Liver (tissue), 9 donors: Measurements from ENCODE around the gene AP3B1. TPM values are rescaled to one million over a fixed set of nuclear protein-coding genes. Genes with fewer than 3 reads are reported as not detected.
A peak's percentile ranks its signal among the peaks of the same experiment; 100 is the strongest.

Source experiments
- DNase-seq: peaks from one replicate; pipeline ENCODE4 v3.0.0-alpha.2; 2017; ENCODE audit warnings: low spot score
- H3K27ac ChIP-seq, 2 donors: one replicate each; pipeline ENCODE4 v1.7.0; 2013; ENCODE audit warnings: inconsistent platforms in 2 of 2, low read length in 2 of 2, control low read depth in 1 of 2, low read depth in 1 of 2, mild to moderate bottlenecking in 1 of 2
- H3K27me3 ChIP-seq, 4 donors: one replicate each; pipeline versions ENCODE4 v1.6.1 to v1.7.0; 2013; ENCODE audit warnings: low read length in 3 of 4, inconsistent platforms in 1 of 4, mild to moderate bottlenecking in 1 of 4, moderate library complexity in 1 of 4; ENCODE audit not compliant: control insufficient read depth in 4 of 4, insufficient read depth in 4 of 4
- H3K36me3 ChIP-seq, 4 donors: one replicate each; pipeline versions ENCODE4 v1.6.1 to v1.7.0; 2013; ENCODE audit warnings: low read length in 3 of 4, mild to moderate bottlenecking in 3 of 4, low read depth in 1 of 4, moderate library complexity in 1 of 4; ENCODE audit not compliant: control insufficient read depth in 4 of 4, insufficient read depth in 3 of 4
- H3K4me1 ChIP-seq, 4 donors: one replicate each; pipeline versions ENCODE4 v1.6.1 to v1.7.0; 2013; ENCODE audit warnings: low read length in 3 of 4, mild to moderate bottlenecking in 3 of 4, moderate library complexity in 1 of 4; ENCODE audit not compliant: control insufficient read depth in 4 of 4, insufficient read depth in 4 of 4
- H3K4me3 ChIP-seq, 3 donors: one replicate each; pipeline versions ENCODE4 v1.6.1 to v1.7.0; 2013; ENCODE audit warnings: low read length in 3 of 3, control low read depth in 1 of 3, low read depth in 1 of 3, mild to moderate bottlenecking in 1 of 3
- H3K9ac ChIP-seq, 2 donors: one replicate each; pipeline ENCODE4 v1.7.0; 2013; ENCODE audit warnings: low read length in 2 of 2, mild to moderate bottlenecking in 2 of 2, moderate library complexity in 2 of 2, control low read depth in 1 of 2, low read depth in 1 of 2
- H3K9me3 ChIP-seq, 4 donors: one replicate each; pipeline versions ENCODE4 v1.6.1 to v1.7.0; 2013; ENCODE audit warnings: low read length in 3 of 4; ENCODE audit not compliant: control insufficient read depth in 4 of 4
- ATF3 ChIP-seq: IDR thresholded peaks from 2 replicates; pipeline ENCODE4 v1.6.1; 2016; ENCODE audit warnings: antibody characterized with exemption
- CTCF ChIP-seq: fragments of 150-350 bp; IDR thresholded peaks from 2 replicates; pipeline ENCODE4 v1.5.1; 2017; ENCODE audit warnings: improper control_type of control experiment, low read depth, low read length; ENCODE audit not compliant: missing input control
- EGR1 ChIP-seq, 2 donors: IDR thresholded peaks; 2 replicates each; pipeline ENCODE4 v1.6.1; 2016 to 2018; ENCODE audit warnings: antibody characterized with exemption in 2 of 2, low read depth in 2 of 2
- FOXA1 ChIP-seq: IDR thresholded peaks from 2 replicates; pipeline ENCODE4 v1.6.1; 2016; ENCODE audit warnings: antibody characterized with exemption
- FOXA2 ChIP-seq: IDR thresholded peaks from 2 replicates; pipeline ENCODE4 v1.6.1; 2016; ENCODE audit warnings: antibody characterized with exemption
- GABPA ChIP-seq, 2 donors: IDR thresholded peaks in 1 of 2; conservative IDR thresholded peaks in 1 of 2; 2 replicates each; pipeline ENCODE4 v1.6.1; 2016; ENCODE audit warnings: antibody characterized with exemption in 2 of 2, mild to moderate bottlenecking in 1 of 2, moderate library complexity in 1 of 2
- HNF4A ChIP-seq, 2 donors: conservative IDR thresholded peaks; 2 replicates each; pipeline ENCODE4 v1.6.1; 2016; ENCODE audit warnings: antibody characterized with exemption in 2 of 2, mild to moderate bottlenecking in 2 of 2
- HNF4G ChIP-seq: IDR thresholded peaks from 2 replicates; pipeline ENCODE4 v1.6.1; 2016; ENCODE audit warnings: antibody characterized with exemption
- JUND ChIP-seq, 2 donors: IDR thresholded peaks; 2 replicates each; pipeline ENCODE4 v1.6.1; 2016; ENCODE audit warnings: antibody characterized with exemption in 2 of 2
- MAX ChIP-seq: IDR thresholded peaks from 2 replicates; pipeline ENCODE4 v1.6.1; 2016; ENCODE audit warnings: antibody characterized with exemption
- NR2F2 ChIP-seq: IDR thresholded peaks from 2 replicates; pipeline ENCODE4 v1.6.1; 2016; ENCODE audit warnings: antibody characterized with exemption
- RAD21 ChIP-seq, 2 donors: IDR thresholded peaks; 2 replicates each; pipeline ENCODE4 v1.6.1; 2016; ENCODE audit warnings: antibody characterized with exemption in 2 of 2, mild to moderate bottlenecking in 2 of 2
- RXRA ChIP-seq, 2 donors: IDR thresholded peaks; 2 replicates each; pipeline ENCODE4 v1.6.1; 2017 to 2018; ENCODE audit warnings: antibody characterized with exemption in 2 of 2, mild to moderate bottlenecking in 1 of 2
- TAF1 ChIP-seq: conservative IDR thresholded peaks from 2 replicates; pipeline ENCODE4 v1.6.1; 2016; ENCODE audit warnings: antibody characterized with exemption, mild to moderate bottlenecking
- YY1 ChIP-seq: IDR thresholded peaks from 2 replicates; pipeline ENCODE4 v1.6.1; 2016; ENCODE audit warnings: antibody characterized with exemption, mild to moderate bottlenecking
- ZBTB33 ChIP-seq: IDR thresholded peaks from 2 replicates; pipeline ENCODE4 v1.6.1; 2016; ENCODE audit warnings: antibody characterized with exemption
- WGBS: extraction: QIAGEN DNeasy Blood & Tissue Kit; methylation state at CpG from one replicate; pipeline ENCODE4 v1.1.7; 2013; 5-methylcytosine and 5-hydroxymethylcytosine counted together
- polyA plus RNA-seq, 2 donors: library from polyadenylated mRNA; stranded (reverse) in 1 of 2; unstranded in 1 of 2; fragments of 200-250 nt in 1 of 2; fragments of >200 nt in 1 of 2; fragmentation: Nextera tagmentation in 1 of 2; extraction: Ambion mirVana in 1 of 2; gene quantifications; one replicate each; pipeline versions ENCODE4 v1.2.1 to v1.2.3, GENCODE V29; 2013 to 2015
- total RNA-seq, 2 donors: library from RNA; depleted of rRNA; stranded (reverse); fragments of >200 nt; gene quantifications; one replicate each; pipeline ENCODE4 v1.2.3, GENCODE V29; 2014
- donor health status: healthy.
- donor health status: healthy.
- donor health status: healthy.
- donor health status: healthy.
- donor health status: healthy.

Gene AP3B1
- total and polyA plus RNA-seq, 4 donors: 8.2 to 23.1 (median 14.4) TPM

GRCh38 chr5:77974576-77974975 lies 319.9 kb downstream of the AP3B1 start:
- no peak overlapping the region for H3K27ac ChIP-seq
- H3K4me3 ChIP-seq: no peak overlapping the region
- peaks cover 7 to 16% (median 11%) of the 10 kb centered on the region in 4 donors for H3K4me1 ChIP-seq
- no peaks in the 10 kb centered on the region for H3K9me3 ChIP-seq
- H3K27me3 ChIP-seq: peaks cover 0 to 16% (median 5%) of the 10 kb centered on the region in 4 donors
- DNase-seq: no peak
- no peak overlapping the region for H3K9ac ChIP-seq
- no peaks in the 10 kb centered on the region for H3K36me3 ChIP-seq
- TF ChIP-seq FOXA1: no peak
- TF ChIP-seq RXRA (IDR thresholded peaks at IDR 0.05): no peak
- no peak for TF ChIP-seq RAD21 (IDR thresholded peaks at IDR 0.05)
- no peak for TF ChIP-seq GABPA (IDR thresholded peaks at IDR 0.05 in 1 of 2, conservative IDR thresholded peaks at IDR 0.05 in 1 of 2)
- TF ChIP-seq EGR1 (IDR thresholded peaks at IDR 0.05; ENCODE audit: low read depth in 2 of 2): no peak

- TF ChIP-seq RAD21 (IDR thresholded peaks at IDR 0.05): peak in 1 of 2 donors; percentile 19
- no peak for TF ChIP-seq ATF3
Observed at GRCh38 chr5:77973253-77973609, 321.3 kb downstream of the AP3B1 start.

GRCh38 chr5:77972469-77973252 lies 321.8 kb downstream of the AP3B1 start:
- TF ChIP-seq RAD21 (IDR thresholded peaks at IDR 0.05): peak in 1 of 2 donors; percentile 2
- TF ChIP-seq FOXA2: no peak
- TF ChIP-seq HNF4G: no peak
- TF ChIP-seq RXRA (IDR thresholded peaks at IDR 0.05): no peak
- Histone ChIP-seq H3K27me3 (peaks cover 0 to 16% (median 5%) of the 10 kb centered on the region in 4 donors), H3K9ac (no peak overlapping the region), H3K36me3 (no peaks in the 10 kb centered on the region), H3K4me3 (peak overlapping the region in 2 of 3 donors; percentile 2 to 33), H3K4me1 (peaks cover 7 to 16% (median 11%) of the 10 kb centered on the region in 4 donors), H3K9me3 (no peaks in the 10 kb centered on the region), H3K27ac (no peak overlapping the region)
- no peak for DNase-seq
- 6% methylated on average over 57 of the region's 57 CpGs for WGBS

More at GRCh38 chr5:77973253-77973609, 321.3 kb downstream of the AP3B1 start:
- DNase-seq: no peak
- 16% methylated on average over 19 of the region's 19 CpGs for WGBS
- no peaks in the 10 kb centered on the region for H3K9me3 ChIP-seq
- peaks cover 0 to 16% (median 5%) of the 10 kb centered on the region in 4 donors for H3K27me3 ChIP-seq
- no peak overlapping the region for H3K27ac ChIP-seq
- no peaks in the 10 kb centered on the region for H3K36me3 ChIP-seq
- no peak overlapping the region for H3K9ac ChIP-seq
- no peak overlapping the region for H3K4me3 ChIP-seq
- peaks cover 7 to 16% (median 11%) of the 10 kb centered on the region in 4 donors for H3K4me1 ChIP-seq

GRCh38 chr5:77971776-77972468 lies 322.6 kb downstream of the AP3B1 start:
- Histone ChIP-seq H3K27ac (no peak overlapping the region), H3K9me3 (no peaks in the 10 kb centered on the region), H3K9ac (no peak overlapping the region), H3K27me3 (peaks cover 0 to 16% (median 5%) of the 10 kb centered on the region in 4 donors), H3K4me1 (peaks cover 7 to 16% (median 11%) of the 10 kb centered on the region in 4 donors), H3K36me3 (no peaks in the 10 kb centered on the region), H3K4me3 (peak overlapping the region in 2 of 3 donors; percentile 2 to 33)
- no peak for DNase-seq
- 21% methylated on average over 16 of the region's 16 CpGs for WGBS
- TF ChIP-seq EGR1 (IDR thresholded peaks at IDR 0.05; ENCODE audit: low read depth in 2 of 2) (no peak), TAF1 (no peak), CTCF (no peak), YY1 (no peak), MAX (no peak), FOXA1 (no peak), HNF4G (no peak), GABPA (IDR thresholded peaks at IDR 0.05 in 1 of 2, conservative IDR thresholded peaks at IDR 0.05 in 1 of 2) (no peak), RXRA (IDR thresholded peaks at IDR 0.05) (no peak), ZBTB33 (no peak), FOXA2 (no peak), JUND (IDR thresholded peaks at IDR 0.05) (no peak), NR2F2 (no peak), HNF4A (conservative IDR thresholded peaks at IDR 0.05) (no peak)
